ENCODE results near the gene ACAA2. TPM values are rescaled to one million over a fixed set of nuclear protein-coding genes. Genes with fewer than 3 reads are reported as not detected.

Gene ACAA2
- total and polyA plus RNA-seq, 2 experiments from 2014 or later = 174 to 189 TPM

GRCh38 chr18:49756135-49756534, 57.2 kb downstream of the ACAA2 start:
- no peak for DNase-seq (ENCODE audit: low spot score)
- no peaks in the 10 kb centered on the region for H3K36me3 ChIP-seq (replicated peaks; ENCODE audit: insufficient read depth, low read depth)
- no peaks in the 10 kb centered on the region for H3K9me3 ChIP-seq (ENCODE audit: low read depth)

GRCh38 chr18:49755489-49755888, 57.8 kb downstream of the ACAA2 start:
- no peaks in the 10 kb centered on the region for H3K27me3 ChIP-seq
- no peak for DNase-seq (ENCODE audit: low spot score)
- H2AFZ ChIP-seq = no peak overlapping the region
- H3K4me1 ChIP-seq (ENCODE audit: insufficient read depth) = no peaks in the 10 kb centered on the region
- H3K27ac ChIP-seq = no peak overlapping the region
- no peak overlapping the region for H3K4me2 ChIP-seq
- no peaks in the 10 kb centered on the region for H4K20me1 ChIP-seq (ENCODE audit: insufficient read depth, poor library complexity, severe bottlenecking)
- H3K9me3 ChIP-seq (ENCODE audit: low read depth) = no peaks in the 10 kb centered on the region
- H3K4me3 ChIP-seq = no peak overlapping the region
- H3K36me3 ChIP-seq (replicated peaks; ENCODE audit: insufficient read depth, low read depth) = no peaks in the 10 kb centered on the region
- WGBS (ENCODE audit: low lambda C conversion rate, missing lambda C conversion rate) = 92% methylated on average over 6 of the region's 6 CpGs
- no peaks in the 10 kb centered on the region for H3K9me2 ChIP-seq (replicated peaks; ENCODE audit: insufficient read depth)
- no peaks in the 10 kb centered on the region for H3K79me2 ChIP-seq
- TF ChIP-seq EZH2 (IDR thresholded peaks at IDR 0.05; ENCODE audit: borderline replicate concordance) = no peak
- no peak for TF ChIP-seq CTCF (IDR thresholded peaks at IDR 0.05; ENCODE audit: poor library complexity)

More at GRCh38 chr18:49756135-49756534, 57.2 kb downstream of the ACAA2 start:
- no peaks in the 10 kb centered on the region for H3K79me2 ChIP-seq
- no peak for TF ChIP-seq EZH2 (IDR thresholded peaks at IDR 0.05; ENCODE audit: borderline replicate concordance)
- no peak for TF ChIP-seq CTCF (IDR thresholded peaks at IDR 0.05; ENCODE audit: poor library complexity)
- TF ChIP-seq EZH2phosphoT487 (IDR thresholded peaks at IDR 0.05; ENCODE audit: low read depth, severe bottlenecking, unreplicated experiment) = no peak
- H3K27ac ChIP-seq = no peak overlapping the region
- no peak overlapping the region for H2AFZ ChIP-seq
- H3K4me1 ChIP-seq (ENCODE audit: insufficient read depth) = no peaks in the 10 kb centered on the region
- 88% methylated on average over 6 of the region's 6 CpGs for WGBS (ENCODE audit: low lambda C conversion rate, missing lambda C conversion rate)
- no peak overlapping the region for H3K4me3 ChIP-seq
- no peaks in the 10 kb centered on the region for H4K20me1 ChIP-seq (ENCODE audit: insufficient read depth, poor library complexity, severe bottlenecking)
- no peak overlapping the region for H3K4me2 ChIP-seq
- no peaks in the 10 kb centered on the region for H3K27me3 ChIP-seq
- no peaks in the 10 kb centered on the region for H3K9me2 ChIP-seq (replicated peaks; ENCODE audit: insufficient read depth)

GRCh38 chr18:49754866-49755265, 58.5 kb downstream of the ACAA2 start:
- Histone ChIP-seq H3K4me2 (no peak overlapping the region), H3K27ac (no peak overlapping the region), H3K79me2 (no peaks in the 10 kb centered on the region), H3K27me3 (no peaks in the 10 kb centered on the region), H3K9me3 (ENCODE audit: low read depth) (no peaks in the 10 kb centered on the region), H3K9me2 (replicated peaks; ENCODE audit: insufficient read depth) (no peaks in the 10 kb centered on the region), H3K36me3 (replicated peaks; ENCODE audit: insufficient read depth, low read depth) (no peaks in the 10 kb centered on the region), H3K4me3 (no peak overlapping the region), H3K4me1 (ENCODE audit: insufficient read depth) (no peaks in the 10 kb centered on the region), H4K20me1 (ENCODE audit: insufficient read depth, poor library complexity, severe bottlenecking) (no peaks in the 10 kb centered on the region), H2AFZ (no peak overlapping the region)
- WGBS (ENCODE audit: low lambda C conversion rate, missing lambda C conversion rate) = 87% methylated on average over 6 of the region's 6 CpGs
- no peak for DNase-seq (ENCODE audit: low spot score)
- no peak for TF ChIP-seq EZH2 (IDR thresholded peaks at IDR 0.05; ENCODE audit: borderline replicate concordance)
- no peak for TF ChIP-seq CTCF (IDR thresholded peaks at IDR 0.05; ENCODE audit: poor library complexity)
- no peak for TF ChIP-seq EZH2phosphoT487 (IDR thresholded peaks at IDR 0.05; ENCODE audit: low read depth, severe bottlenecking, unreplicated experiment)

- H3K9me2 ChIP-seq (replicated peaks; ENCODE audit: insufficient read depth) = no peaks in the 10 kb centered on the region
- H3K9me3 ChIP-seq (ENCODE audit: low read depth) = no peaks in the 10 kb centered on the region
- no peaks in the 10 kb centered on the region for H3K79me2 ChIP-seq
- no peaks in the 10 kb centered on the region for H3K27me3 ChIP-seq
- no peak for DNase-seq (ENCODE audit: low spot score)
- no peaks in the 10 kb centered on the region for H3K4me1 ChIP-seq (ENCODE audit: insufficient read depth)
- no peaks in the 10 kb centered on the region for H4K20me1 ChIP-seq (ENCODE audit: insufficient read depth, poor library complexity, severe bottlenecking)
- H3K4me3 ChIP-seq = no peak overlapping the region
- 100% methylated on average over 1 of the region's 1 CpG for WGBS (ENCODE audit: low lambda C conversion rate, missing lambda C conversion rate)
- no peaks in the 10 kb centered on the region for H3K36me3 ChIP-seq (replicated peaks; ENCODE audit: insufficient read depth, low read depth)
- no peak overlapping the region for H2AFZ ChIP-seq
- H3K27ac ChIP-seq = no peak overlapping the region
- H3K4me2 ChIP-seq = no peak overlapping the region
- TF ChIP-seq CTCF (IDR thresholded peaks at IDR 0.05; ENCODE audit: poor library complexity) (no peak), EZH2phosphoT487 (IDR thresholded peaks at IDR 0.05; ENCODE audit: low read depth, severe bottlenecking, unreplicated experiment) (no peak), EZH2 (IDR thresholded peaks at IDR 0.05; ENCODE audit: borderline replicate concordance) (no peak)
Observed at GRCh38 chr18:49753643-49754042, 59.7 kb downstream of the ACAA2 start.
